Upper lobe of right lung (tissue), 1 donor: ENCODE measurements around the gene C21orf58. TPM values are rescaled to one million over a fixed set of nuclear protein-coding genes. Genes with fewer than 3 reads are reported as not detected.
A peak's percentile ranks its signal among the peaks of the same experiment; 100 is the strongest.

Source experiments
- ATAC-seq: fragments of 200-7000 bp; cut with Tn5 transposase; one replicate; pipeline ENCODE4 v1.9.1; 2020; ENCODE audit warnings: mild to moderate bottlenecking, moderate library complexity
- DNase-seq: peaks from one replicate; pipeline ENCODE4 v3.0.0-alpha.2; 2020
- H3K27ac ChIP-seq: fragments of 200-600 bp; one replicate; pipeline ENCODE4 v1.8.0; 2022
- H3K27me3 ChIP-seq: fragments of 200-600 bp; one replicate; pipeline ENCODE4 v1.8.0; 2022; ENCODE audit warnings: mild to moderate bottlenecking
- H3K36me3 ChIP-seq: fragments of 200-600 bp; one replicate; pipeline ENCODE4 v1.8.0; 2022
- H3K4me1 ChIP-seq: fragments of 200-600 bp; one replicate; pipeline ENCODE4 v1.8.0; 2022
- H3K4me3 ChIP-seq: fragments of 200-600 bp; one replicate; pipeline ENCODE4 v1.8.0; 2022; ENCODE audit warnings: mild to moderate bottlenecking
- H3K9me3 ChIP-seq: fragments of 200-600 bp; one replicate; pipeline ENCODE4 v1.8.0; 2022
- CTCF ChIP-seq: fragments of 200-600 bp; IDR thresholded peaks from one replicate; pipeline ENCODE4 v1.8.0; 2022; ENCODE audit warnings: antibody characterized with exemption
- intact Hi-C: fragments of 100-400 bp; cut with DNase I; formaldehyde crosslinking; loops from one replicate; pipeline ENCODE4 v1.11.0; 2022
- total RNA-seq: library from RNA; stranded (reverse); fragmentation: NEBNext Ultra II Directional; extraction: Animal tissue kit (Norgen Biotek cat#: 25700); gene quantifications from one replicate; pipeline ENCODE4 v1.2.1, GENCODE V29; 2021
- donor health status: DM: no; HTN: yes; CAD: no; lungs with severe emphysema.

The C21orf58 gene
- total RNA-seq, 1 donor from 2014 or later, result 2.3 TPM

GRCh38 chr21:46255758-46256337 lies 67.8 kb downstream of the C21orf58 start:
- peak; percentile 49 for DNase-seq

GRCh38 chr21:46255166-46255565 lies 68.5 kb downstream of the C21orf58 start:
- intact Hi-C loops, result no loop called here
- DNase-seq (peak; percentile 44), ATAC-seq (no peak)
- no peak for TF ChIP-seq CTCF
- Histone ChIP-seq H3K27me3 (no peaks in the 10 kb centered on the region), H3K27ac (no peak overlapping the region), H3K9me3 (no peaks in the 10 kb centered on the region), H3K36me3 (peaks cover 100% of the 10 kb centered on the region), H3K4me3 (no peak overlapping the region), H3K4me1 (no peaks in the 10 kb centered on the region)

More at GRCh38 chr21:46255758-46256337, 67.8 kb downstream of the C21orf58 start:
- H3K9me3 ChIP-seq, result no peaks in the 10 kb centered on the region
- no peaks in the 10 kb centered on the region for H3K27me3 ChIP-seq
- intact Hi-C loops, result no loop called here
- H3K4me1 ChIP-seq, result no peaks in the 10 kb centered on the region
- no peak for TF ChIP-seq CTCF
- no peak overlapping the region for H3K4me3 ChIP-seq
- ATAC-seq, result no peak
- peaks cover 100% of the 10 kb centered on the region for H3K36me3 ChIP-seq
- no peak overlapping the region for H3K27ac ChIP-seq

- peaks cover 100% of the 10 kb centered on the region for H3K36me3 ChIP-seq
- no peak for TF ChIP-seq CTCF
Measured at GRCh38 chr21:46254208-46254975, 69.3 kb downstream of the C21orf58 start.

GRCh38 chr21:46253610-46254124 lies 70.0 kb downstream of the C21orf58 start:
- intact Hi-C loops, result no loop called here

More at GRCh38 chr21:46254208-46254975, 69.3 kb downstream of the C21orf58 start:
- H3K4me3 ChIP-seq, result no peak overlapping the region
- H3K27me3 ChIP-seq, result no peaks in the 10 kb centered on the region
- no peaks in the 10 kb centered on the region for H3K9me3 ChIP-seq
- H3K4me1 ChIP-seq, result no peaks in the 10 kb centered on the region
- ATAC-seq (no peak), DNase-seq (peak; percentile 38)
- H3K27ac ChIP-seq, result no peak overlapping the region
- intact Hi-C loops, result no loop called here

GRCh38 chr21:46252840-46253239 lies 70.8 kb downstream of the C21orf58 start:
- Histone ChIP-seq H3K27ac (no peak overlapping the region), H3K9me3 (no peaks in the 10 kb centered on the region), H3K36me3 (peaks cover 99% of the 10 kb centered on the region), H3K4me1 (no peaks in the 10 kb centered on the region), H3K27me3 (no peaks in the 10 kb centered on the region), H3K4me3 (no peak overlapping the region)
- intact Hi-C loops, result no loop called here
- ATAC-seq (no peak), DNase-seq (peak; percentile 4)
- TF ChIP-seq CTCF, result no peak

More at GRCh38 chr21:46253610-46254124, 70.0 kb downstream of the C21orf58 start:
- TF ChIP-seq CTCF, result no peak
- peaks cover 99% of the 10 kb centered on the region for H3K36me3 ChIP-seq
- no peaks in the 10 kb centered on the region for H3K9me3 ChIP-seq
- no peaks in the 10 kb centered on the region for H3K4me1 ChIP-seq
- no peak overlapping the region for H3K27ac ChIP-seq
- no peaks in the 10 kb centered on the region for H3K27me3 ChIP-seq
- no peak for ATAC-seq
- H3K4me3 ChIP-seq, result no peak overlapping the region
- peak; percentile 15 for DNase-seq

Other genes with a start within 250 kb of the C21orf58 start
- gene COL6A2, start 225.8 kb downstream of the C21orf58 start, total RNA-seq, result 269 TPM
- 0.46 TPM for gene FTCD, start 168.3 kb downstream of the C21orf58 start, total RNA-seq
- 4.7 TPM for gene SPATC1L, start 139.4 kb downstream of the C21orf58 start, total RNA-seq
- gene LSS, start 95.1 kb downstream of the C21orf58 start, total RNA-seq, result 108 TPM
- gene MCM3AP, start 38.3 kb downstream of the C21orf58 start, total RNA-seq, result 92.2 TPM
- gene YBEY, start 37.5 kb downstream of the C21orf58 start, total RNA-seq, result 14.0 TPM
- 29.3 TPM for gene PCNT, start 286 bp upstream of the C21orf58 start, total RNA-seq
- gene DIP2A, start 135.0 kb upstream of the C21orf58 start, total RNA-seq, result 35.6 TPM